DMS 273 (cell line): Measurements from ENCODE around the gene OOSP3.
A peak's percentile ranks its signal among the peaks of the same experiment; 100 is the strongest.
"Not testable (repeated sequence)": the region's sequence is repeated elsewhere in the genome, so short reads cannot be mapped to it uniquely, and the experiment has no call there.

Experiments used
- DNase-seq: peaks from one replicate; lab custom pipeline; 2025; ENCODE audit not compliant: unreplicated experiment; lab: John Stamatoyannopoulos, UW

The OOSP3 gene, protein sequence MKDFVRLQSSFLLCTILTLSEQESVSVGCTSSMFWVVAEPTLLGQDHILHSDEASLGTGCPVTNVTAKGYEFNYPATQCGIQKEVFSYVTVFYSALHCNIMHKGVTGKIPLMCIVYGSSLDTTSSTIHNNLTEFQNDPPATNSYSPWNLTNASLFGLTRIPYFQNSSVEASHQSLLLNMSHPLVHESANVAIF

DNA sequence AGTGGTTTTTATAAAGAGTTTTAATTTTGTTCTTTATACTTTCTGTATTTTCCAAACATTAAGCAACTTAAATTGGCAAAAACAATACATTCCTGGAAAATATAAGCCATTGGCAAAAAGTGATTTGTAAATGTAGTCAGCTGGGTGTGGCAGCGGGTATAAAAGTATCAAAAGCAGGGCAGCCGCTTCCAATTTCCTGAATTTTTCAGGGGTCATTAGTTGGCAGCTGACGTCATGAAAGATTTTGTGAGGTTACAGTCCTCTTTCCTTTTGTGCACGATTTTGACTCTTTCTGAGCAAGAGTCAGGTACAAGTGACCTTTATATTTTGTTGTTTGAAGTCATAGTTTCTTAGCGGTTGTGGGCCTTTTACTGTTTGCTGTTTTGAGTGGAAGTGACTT is at the start of gene OOSP3:
OOSP3 (plus strand) TSS at position 208 of the 400 bp plus-strand sequence; CDS start at position 235, 27 bp downstream.
- DNase-seq, result no peak

GRCh38 chr11:59829358-59829757 is 49.2 kb upstream of the OOSP3 start:
- no peak for DNase-seq

DNA sequence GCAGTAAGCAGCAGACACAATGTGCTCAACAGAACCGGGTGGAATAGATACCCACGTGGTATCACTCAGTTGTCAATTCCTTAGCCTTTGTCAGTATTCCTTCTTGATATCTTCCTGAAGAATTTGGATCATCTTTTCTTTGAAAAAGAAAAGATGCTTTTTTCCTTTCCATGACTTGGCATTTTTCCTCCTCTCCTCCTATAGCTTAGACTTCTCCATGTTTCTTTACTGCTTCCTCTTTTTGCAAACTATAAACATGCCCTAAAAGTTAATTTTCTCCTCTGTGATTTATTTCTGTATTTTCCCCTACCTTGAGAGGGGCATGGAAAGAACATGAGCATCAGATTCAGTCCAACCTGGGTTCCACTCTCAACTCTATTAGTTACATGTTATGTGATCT is 45.0 kb upstream of the OOSP3 start:
- no peak for DNase-seq

DNA sequence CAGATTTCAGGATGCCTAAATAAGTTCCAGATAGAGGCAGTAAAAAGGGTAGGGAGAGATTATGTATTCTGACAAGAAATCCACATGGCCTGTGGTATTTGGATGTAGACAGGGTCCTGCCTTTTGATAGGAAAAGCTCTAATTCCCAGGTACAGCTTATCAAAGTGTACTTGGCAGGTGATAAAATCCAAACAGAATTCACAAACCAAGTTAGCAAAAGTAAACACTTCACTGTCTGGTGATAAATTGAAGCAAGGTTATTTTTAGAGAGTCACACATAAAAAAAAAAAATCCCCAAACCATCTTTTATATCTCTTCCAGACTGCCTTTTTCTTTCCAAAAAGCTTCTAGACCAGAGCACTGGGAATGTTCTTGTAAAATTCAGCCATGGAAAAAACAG is 39.0 kb upstream of the OOSP3 start:
- no peak for DNase-seq

DNA sequence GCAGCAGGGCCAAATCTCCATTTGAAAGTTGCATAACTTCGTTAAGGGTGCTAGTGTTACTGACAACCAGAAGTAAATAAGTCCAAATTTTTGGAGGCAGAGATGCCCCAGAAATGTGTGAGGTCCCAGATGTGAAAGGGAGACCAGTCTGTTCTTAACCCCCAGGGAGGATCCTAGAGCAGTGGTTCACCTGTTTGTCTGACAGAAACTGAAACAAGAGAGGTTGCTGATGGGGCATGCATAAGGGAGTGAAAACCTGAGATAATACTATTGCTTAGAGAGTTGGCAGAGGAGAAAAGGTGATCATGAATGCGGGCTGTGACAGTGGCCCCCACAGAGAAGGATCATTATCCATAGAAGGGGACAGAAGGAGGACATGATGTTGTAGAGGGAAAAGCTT is 37.1 kb upstream of the OOSP3 start:
- no peak for DNase-seq

GRCh38 chr11:59842316-59842715 is 36.3 kb upstream of the OOSP3 start:
- DNase-seq, result no peak

DNA sequence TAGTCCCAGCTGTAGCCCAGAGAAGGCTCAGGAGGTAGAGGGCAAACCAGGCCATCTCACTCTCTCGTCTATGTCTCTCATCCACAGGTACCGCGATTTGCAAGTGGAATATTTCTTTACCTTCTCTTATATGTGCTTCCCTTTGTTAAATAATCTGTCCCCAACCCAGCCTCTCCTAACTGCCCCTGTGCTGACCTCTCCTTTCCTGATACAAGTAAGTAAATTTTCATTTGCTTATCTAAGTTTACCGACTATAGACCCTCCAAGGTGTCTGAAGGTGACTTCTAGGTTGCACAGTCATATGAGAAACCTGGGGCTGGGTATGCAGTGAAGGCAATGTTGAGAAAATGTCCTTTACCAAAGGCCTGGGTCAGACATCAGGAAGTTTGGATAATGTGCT is 33.2 kb upstream of the OOSP3 start, which contains the start of gene CBLIF:
CBLIF (minus strand) TSS at position 101 of the 400 bp plus-strand sequence; CDS start at position 55, 46 bp downstream.
- no peak for DNase-seq

GRCh38 chr11:59846556-59846955 is 32.0 kb upstream of the OOSP3 start:
- DNase-seq, result no peak

- DNase-seq, result no peak
These were observed 31.0 kb upstream of the OOSP3 start for GRCh38 chr11:59847626-59848025.

DNA sequence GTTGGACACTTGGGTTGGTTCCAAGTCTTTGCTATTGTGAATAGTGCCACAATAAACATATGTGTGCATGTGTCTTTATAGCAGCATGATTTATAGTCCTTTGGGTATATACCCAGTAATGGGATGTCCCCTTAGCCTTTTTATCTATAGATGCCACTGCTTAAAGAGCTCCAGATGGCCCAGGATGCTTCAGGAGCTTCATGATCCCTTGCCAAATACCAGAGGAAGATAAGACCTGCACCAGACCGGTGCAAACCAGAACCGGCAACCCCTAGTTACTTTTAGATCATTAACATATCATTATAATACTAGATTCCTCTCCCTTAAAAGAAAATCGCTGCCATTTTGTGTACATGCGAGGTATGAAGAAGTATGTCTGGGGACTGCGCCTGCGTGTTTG is 30.1 kb upstream of the OOSP3 start:
- DNase-seq, result not testable (repeated sequence)

DNA sequence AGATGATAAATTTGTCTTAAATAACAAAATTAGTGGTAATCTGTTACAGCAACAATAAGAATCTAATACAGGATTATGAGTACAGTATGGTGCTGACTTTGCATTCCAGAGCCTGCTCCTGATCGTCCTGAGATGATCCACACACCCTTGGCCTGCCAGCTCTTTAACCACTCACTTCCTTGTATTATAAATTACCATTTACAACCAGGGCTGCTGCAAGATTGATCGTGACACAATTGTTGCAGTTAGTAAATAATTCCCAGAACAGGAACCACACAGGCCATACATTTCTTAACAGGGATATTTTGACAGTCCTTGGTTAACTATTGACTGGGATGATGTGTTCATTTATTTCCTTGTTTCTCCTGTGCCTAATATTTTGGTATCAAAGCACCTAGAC is 29.5 kb upstream of the OOSP3 start:
- DNase-seq, result no peak

DNA sequence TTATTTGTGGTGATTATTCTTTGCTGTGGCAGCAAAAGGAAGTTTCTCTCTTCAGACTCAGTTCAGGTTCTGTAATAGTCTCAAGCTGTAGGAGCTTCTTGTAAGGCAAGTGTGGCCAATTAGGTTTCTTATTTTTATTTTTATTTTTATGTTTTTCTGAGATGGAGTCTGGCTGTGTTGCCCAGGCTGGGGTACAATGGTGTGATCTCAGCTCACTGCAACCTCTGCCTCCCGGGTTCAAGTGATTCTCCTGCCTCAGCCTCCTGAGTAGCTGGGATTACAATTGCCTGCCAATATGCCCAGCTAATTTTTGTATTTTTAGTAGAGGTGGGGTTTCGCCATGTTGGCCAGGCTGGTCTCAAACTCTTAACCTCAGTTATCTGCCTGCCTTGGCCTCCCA is 29.0 kb upstream of the OOSP3 start:
- not testable (repeated sequence) for DNase-seq

DNA sequence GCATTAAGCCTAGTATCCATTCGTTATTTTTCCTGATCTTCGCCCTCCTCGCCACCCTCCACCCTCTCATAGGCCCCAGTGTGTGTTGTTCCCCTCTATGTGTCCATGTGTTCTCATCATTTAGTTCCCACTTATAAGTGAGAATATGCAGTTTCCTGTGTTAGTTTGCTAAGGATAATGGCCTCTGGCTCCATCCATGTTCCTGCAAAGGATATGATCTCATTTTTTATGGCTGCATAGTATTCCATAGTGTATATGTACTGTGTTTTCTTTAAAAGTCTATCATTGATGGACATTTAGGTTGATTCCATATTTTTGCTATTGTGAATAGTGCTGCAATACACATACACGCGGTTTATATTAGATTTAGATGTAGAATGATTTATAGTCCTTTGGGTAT is 27.2 kb upstream of the OOSP3 start:
- not testable (repeated sequence) for DNase-seq

DNA sequence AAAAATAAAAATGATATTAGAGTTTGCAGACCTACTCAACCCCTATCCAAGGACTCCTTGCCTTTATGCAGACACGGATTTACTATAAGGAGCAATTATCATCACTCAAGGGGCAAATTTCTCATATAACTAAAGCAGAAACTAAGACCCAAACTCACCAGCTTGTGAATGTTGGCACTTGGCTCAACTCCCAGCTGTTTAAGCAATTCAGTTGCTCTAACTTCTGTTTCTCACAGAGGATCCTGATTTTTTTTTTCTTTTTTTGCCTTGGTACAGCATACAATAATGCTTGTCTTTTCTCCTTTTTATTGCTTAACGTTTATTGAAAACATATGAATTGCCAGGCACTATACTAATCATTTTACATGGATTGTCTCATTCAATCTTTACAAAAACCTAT is 23.7 kb upstream of the OOSP3 start:
- peak; percentile 1 for DNase-seq

GRCh38 chr11:59857439-59858434 is 20.8 kb upstream of the OOSP3 start:
- no peak for DNase-seq

- no peak for DNase-seq
These were observed 18.9 kb upstream of the OOSP3 start for GRCh38 chr11:59859673-59860072.

DNA sequence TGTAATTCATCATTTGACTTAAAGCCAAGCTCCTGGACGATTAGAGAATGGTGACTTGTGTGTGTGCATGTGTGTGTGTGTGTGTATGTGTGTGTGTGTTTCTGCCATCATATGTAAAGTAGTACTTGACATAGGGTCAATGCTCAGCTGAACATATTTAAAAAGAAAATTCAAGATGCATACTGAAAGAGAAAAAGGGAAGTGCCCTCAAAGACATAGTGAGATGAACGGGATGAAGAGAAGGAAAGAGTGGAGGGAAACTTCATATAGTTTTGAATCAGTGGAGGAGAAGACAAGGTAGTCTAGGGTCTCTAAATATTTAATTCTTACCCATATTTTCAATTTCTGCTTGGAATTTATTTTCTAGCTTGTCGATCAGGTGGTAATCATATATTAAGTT is 16.3 kb upstream of the OOSP3 start:
- no peak for DNase-seq

GRCh38 chr11:59865031-59865430 is 13.6 kb upstream of the OOSP3 start:
- no peak for DNase-seq

DNA sequence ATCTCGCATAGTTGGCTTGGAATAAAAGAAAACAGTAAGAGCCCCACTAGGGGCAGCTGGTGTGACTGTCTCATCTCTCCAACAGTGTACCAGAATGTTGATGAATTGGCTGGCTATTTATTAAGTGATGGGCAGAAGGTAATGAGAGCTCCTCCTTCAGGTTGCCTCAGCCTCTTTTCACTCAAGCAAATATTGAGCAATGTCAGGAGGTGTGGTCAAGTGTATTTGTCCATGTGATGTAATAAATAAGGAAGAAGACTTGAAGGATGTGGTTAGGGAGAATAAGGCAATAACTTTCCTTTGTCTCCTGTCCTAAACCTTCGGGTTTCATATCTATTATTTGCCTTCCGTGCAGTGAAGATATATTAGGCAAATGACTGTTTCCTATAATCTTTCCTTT is 12.2 kb upstream of the OOSP3 start, which contains the start of gene TCN1:
TCN1 (minus strand) TSS at position 91 of the 400 bp plus-strand sequence; CDS start at position 74, 17 bp downstream.
- no peak for DNase-seq

DNA sequence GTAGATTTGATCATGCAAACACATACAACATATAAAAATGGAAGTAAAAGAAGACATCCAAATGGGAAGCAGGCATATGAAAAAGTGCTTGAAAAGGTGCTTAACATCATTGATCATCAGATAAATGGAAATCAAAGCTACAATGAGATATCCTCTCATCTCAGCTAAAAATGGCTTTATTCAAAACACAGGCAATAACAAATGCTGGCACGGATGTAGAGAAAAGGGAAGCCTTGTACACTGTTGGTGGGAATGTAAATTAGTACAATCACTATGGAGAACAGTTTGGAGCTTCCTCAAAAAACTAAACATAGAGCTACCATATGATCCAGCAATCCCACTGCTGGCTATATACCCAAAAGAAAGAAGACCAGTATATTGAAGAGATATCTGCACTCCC is 11.7 kb upstream of the OOSP3 start:
- DNase-seq, result no peak

DNA sequence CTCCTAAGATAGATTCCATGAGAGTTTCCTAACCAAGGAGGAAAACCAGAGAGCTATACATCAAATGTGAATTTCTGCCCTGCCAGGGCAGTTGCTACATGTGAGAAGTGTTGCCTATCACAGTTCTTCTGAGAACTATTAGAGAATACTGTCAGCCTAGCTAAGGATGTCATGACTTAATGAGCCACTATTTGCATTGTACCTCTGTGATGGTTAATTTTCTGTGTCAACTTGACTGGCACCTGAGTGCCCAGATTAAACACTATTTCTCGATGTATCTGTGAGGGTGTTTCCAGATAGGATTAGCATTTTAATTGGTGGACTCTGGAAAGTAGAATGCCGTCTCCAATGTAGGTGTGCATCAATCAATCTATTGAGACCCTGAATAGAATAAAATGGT is 10.6 kb upstream of the OOSP3 start:
- DNase-seq, result no peak

DNA sequence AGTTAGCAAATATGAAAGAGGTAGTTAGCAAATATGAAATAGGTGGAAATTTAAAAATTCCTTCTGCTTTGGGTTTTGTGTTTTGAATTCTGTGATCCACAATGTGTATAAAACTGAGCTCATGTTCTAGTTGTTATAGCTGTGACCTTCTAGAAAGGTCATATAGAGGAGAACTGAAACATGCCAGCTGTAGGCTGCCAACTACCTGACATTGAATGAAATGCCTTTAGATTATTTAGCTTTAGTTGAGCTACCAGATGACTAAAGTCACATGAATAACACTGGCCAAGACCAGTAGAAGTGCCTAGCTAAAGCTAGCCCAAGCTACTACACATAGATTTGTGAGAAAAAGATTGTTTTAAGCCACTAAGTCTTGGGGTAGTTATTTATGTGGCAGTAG is 6.5 kb upstream of the OOSP3 start:
- no peak for DNase-seq
